Stimulated activated CD8-positive, alpha-beta memory T cell treated with anti-CD3 and anti-CD28 coated beads, Interleukin-4, amount 100 ng/mL, for 1 hour (primary cell): ENCODE results near the gene GAS2L3.
"Not testable (repeated sequence)": the region's sequence is repeated elsewhere in the genome, so short reads cannot be mapped to it uniquely, and the experiment has no call there.

Experiments used
- DNase-seq, 2 donors: peaks; one replicate each; pipeline ENCODE4 v3.0.0-alpha.2; 2020; ENCODE audit warnings: low read depth in 2 of 2, low spot score in 1 of 2

Gene GAS2L3

GRCh38 chr12:100573292-100574186, at the start of gene GAS2L3:
Gene GAS2L3, plus strand, starts transcription at chr12:100573684. Its CDS starts 21,221 bp downstream, at chr12:100594905.
- DNase-seq: no peak

DNA sequence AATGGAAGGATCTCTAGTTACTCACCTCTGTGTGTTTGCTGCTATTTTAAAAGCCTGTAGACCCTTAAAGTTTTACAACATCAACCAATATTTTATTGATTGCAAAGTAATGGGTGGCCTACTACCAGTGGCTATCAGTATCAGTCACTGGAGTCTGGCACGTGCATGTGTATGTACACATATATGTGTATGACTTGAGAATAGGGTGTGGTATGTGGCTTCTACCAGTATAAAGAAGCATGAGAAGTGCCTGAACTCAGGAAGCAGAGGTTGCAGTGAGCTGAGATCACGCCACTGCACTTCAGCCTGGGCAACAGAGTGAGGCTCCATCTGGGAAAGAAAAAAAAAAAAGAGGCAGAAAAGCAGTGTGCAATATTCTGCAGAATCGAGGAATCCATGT, 45.5 kb upstream of the GAS2L3 start:
- DNase-seq: no peak

DNA sequence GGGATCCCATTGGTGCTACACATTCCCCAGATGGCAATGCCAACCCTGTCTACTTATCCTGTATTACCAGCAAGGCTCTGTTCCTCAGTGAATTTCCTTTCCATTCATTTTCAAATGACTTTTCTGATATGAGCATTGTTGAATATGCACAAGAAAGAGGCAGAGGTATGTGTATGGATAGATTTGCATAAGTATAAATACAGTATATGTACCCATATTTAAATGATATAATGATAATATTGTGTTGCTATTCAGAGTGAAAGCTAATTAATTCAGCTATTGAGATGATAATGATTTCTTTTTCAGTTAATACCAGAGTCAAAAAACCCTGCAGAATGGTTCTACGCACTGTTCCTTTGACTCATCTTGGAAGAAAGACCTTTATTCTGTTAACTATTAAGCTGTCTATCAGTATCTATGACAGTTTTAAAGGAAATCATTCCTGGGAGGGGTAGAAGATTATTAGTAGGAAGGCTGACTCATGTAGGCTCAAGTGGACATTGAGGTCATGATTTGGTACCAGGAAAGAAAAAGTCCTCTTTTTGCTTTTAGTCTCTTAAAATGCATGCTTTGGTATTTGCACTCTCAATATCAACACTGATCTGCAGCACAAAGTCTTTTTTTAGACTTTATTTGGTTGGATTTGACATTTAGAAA, 44.9 kb upstream of the GAS2L3 start:
- no peak for DNase-seq

- DNase-seq: no peak
Measured at GRCh38 chr12:100529756-100530350, 43.6 kb upstream of the GAS2L3 start.

- DNase-seq: no peak
Measured at GRCh38 chr12:100533376-100533775, 40.1 kb upstream of the GAS2L3 start.

DNA sequence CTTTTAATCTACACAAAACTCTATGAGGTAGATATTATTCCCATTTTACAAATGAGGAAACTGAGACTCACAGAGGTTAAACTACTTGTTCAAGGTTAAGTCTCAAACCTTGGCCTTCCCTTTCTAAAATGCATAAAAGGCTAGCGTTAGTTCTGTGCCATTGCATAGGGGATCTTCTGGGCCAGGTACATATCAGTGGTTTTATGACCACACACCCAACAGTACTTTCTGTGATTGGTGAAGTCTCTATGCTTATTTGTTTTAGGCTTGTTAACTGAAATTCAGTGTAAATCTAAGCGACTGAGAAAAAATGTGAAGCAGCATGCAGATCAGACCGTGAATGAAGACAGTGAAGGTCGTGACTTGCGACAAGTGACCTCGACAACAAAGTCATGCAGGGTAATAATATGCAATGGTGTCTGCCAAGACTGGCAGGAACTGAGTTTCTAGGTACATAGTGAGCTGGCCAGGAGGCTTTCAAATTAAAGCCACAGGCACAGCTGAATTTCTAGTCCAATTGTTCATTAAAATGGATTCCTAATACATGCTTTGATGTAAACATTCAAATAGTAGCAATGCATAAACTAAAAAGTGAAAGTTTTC, 38.8 kb upstream of the GAS2L3 start:
- DNase-seq: no peak

DNA sequence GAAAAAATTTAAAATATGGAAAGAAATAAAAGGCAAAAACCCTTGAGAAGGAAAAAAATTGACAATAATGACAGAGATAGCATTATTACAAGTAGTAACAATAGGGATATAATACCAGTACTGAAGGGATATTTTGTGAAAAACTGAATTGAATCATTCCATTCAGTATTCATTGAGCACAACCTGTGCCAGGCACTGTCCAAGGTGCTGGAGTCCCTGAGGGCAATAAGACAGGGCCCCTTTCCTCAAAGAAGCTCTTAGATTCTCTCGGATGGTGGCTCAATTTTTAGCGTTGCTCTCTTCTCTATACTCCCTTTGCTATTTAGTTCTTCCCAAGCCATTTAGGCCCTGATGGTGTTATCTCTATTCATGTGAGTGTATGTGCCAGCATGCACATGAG, 34.3 kb upstream of the GAS2L3 start:
- DNase-seq: no peak

DNA sequence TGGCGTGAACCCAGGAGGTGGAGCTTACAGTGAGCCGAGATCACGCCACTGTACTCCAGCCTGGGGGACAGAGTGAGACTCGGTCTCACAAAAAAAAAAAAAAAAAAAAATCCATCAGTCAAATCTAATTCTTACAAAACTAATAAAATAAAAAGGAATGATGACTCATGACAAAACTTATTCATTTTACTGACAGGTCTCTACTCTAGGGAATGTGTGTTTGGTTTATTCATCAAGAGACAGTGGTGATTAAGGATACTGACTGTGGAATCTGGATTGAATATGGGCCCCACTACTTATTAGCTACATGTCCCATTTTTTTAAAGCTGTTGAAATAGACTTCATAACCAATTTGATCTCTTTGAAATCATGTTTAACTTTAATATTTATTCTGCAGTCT, 29.3 kb upstream of the GAS2L3 start:
- no peak for DNase-seq

DNA sequence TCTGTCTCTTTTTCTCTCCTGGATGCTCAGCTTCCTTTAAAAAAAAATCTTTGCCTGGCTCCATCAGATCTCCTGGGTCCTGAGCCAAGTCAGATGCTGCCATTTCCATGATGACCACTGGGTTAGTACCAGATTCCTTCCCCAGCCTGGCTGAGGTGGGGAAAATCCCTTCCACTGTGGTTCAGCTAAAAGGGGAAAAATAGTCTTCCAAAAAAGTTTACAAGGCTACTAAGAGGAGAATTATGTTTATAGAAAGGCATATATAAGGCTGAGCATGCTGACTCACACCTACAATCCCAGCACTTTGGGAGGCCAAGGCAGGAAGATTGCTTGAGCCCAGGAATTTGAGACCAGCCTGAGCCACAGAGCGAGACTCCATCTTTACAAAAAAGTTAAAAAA, 28.4 kb upstream of the GAS2L3 start:
- DNase-seq: no peak

DNA sequence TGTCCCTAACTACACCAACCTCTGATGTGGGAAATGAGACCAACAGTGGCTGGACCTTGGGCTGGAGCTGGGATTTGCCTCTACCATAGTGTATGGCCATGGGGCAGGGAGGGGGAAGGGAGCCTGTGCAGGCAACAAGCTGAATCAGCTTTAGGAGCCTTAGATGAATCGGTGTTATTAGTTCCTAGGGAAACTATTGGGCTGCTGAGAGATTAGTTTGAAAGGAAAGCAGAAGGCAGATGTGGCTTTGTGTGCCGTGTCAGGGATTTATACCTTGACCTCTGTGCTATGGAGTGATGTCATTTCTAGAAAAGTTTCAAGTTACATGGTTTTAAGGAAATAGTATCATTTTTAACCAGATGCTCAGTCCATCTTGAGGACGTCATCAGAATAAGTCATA, 19.5 kb upstream of the GAS2L3 start:
- no peak for DNase-seq

DNA sequence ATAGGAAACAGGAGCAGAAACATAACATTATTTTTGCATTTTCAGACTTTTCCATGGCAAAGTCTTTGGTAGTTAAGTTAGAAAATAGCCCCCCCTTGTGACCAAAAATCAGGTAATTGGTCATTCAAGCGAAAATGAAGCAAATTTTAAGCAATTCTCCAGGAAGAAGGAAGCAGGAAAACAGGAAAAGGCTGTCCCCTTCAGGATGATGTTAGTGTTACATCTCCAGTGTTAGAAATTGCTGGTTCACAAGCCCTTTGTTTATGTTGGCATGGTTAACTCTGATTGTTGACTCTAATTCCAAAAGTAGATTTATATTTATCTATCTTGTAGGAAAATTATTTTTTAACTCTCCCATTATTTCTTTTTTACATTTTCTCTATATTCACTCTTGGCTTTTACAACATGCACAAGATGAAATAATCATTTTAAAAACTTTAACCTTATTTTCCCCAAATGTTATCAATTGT, 18.8 kb upstream of the GAS2L3 start:
- no peak for DNase-seq

DNA sequence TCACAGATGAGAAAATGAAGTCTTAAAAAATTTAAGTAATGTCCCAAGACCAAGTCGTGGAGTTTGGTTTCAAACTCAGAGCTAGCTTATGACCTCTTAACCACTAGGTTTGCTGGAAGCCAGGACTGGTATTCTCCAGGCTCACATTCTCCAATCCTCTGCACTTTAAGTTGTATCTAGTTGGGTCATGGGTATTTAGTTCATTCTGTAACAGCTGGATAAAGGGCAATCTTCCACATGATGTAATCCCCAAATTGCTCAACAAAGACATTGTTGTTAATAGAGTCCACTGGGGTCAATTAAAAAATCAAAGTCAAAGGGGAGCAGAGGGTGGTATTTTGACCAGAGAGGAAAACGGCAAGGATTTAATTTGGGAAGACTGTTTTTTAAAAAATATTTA, 17.8 kb upstream of the GAS2L3 start:
- no peak for DNase-seq

DNA sequence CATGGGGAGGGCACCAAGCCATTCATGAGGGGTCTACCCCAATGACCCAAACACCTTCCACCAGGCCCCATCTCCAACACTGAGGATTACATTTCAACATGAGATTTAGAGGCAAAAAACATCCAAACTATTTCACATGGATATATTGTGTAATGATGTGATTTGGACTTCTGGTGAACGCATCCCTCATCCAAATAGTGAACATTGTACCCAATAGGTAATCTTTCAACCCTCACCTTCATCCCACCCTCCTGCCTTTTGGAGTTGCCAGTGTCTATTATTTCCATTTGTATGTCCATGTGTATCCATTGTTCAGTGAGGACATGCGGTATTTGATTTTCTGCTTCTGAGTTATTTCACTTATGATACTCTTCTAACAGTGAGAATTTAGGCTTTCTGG, 16.1 kb upstream of the GAS2L3 start:
- no peak for DNase-seq

- DNase-seq: not testable (repeated sequence)
Measured at GRCh38 chr12:100559261-100559660, 14.2 kb upstream of the GAS2L3 start.

DNA sequence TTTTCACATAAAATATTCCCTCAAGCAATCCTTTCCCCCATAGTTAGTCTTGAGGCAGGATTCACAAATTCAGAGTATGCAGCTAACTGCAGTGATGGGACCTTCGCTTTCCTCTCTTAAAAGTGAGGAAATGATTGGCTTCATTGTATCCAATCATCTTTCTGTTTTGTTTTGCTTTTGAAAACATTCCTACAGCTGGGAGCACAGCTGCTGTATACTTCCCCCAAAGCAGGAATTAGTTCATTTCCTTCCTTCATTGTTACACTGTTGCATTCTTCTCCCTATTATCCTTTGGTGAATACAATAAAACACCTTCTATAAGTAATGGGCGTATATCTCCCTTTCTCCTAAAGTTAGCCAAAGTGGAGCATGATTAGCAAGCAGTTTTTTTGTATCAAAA, 9.4 kb upstream of the GAS2L3 start:
- DNase-seq: no peak

DNA sequence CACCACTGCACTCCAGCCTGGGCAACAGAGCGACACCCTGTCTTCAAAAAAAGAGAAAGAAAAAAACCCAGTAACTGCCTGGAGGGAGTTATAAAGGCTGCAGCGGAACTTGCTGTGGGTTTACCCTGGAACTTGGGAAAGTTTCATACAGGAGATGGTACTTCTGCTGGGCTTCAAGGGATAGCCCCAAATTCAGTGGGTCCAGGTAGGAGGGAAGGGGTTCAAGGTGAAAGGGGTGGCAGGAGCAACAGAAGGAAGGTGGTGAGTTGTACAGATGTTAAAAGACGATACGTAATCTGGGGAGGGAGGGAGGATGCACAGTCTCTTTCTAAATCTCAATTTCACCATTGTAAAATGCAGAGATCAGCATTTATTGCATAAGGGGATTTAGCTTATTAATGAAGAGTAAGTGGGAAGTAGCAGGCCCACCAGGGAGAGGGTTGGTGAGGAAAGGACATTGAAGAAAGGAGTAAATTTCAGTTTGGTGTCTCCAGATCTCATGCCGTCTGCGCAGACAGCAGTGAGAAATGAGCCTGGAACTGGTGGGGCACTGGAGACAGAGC, 8.5 kb upstream of the GAS2L3 start:
- DNase-seq: no peak

GRCh38 chr12:100565987-100566545, 7.4 kb upstream of the GAS2L3 start:
- DNase-seq: no peak

GRCh38 chr12:100566887-100567637, 6.4 kb upstream of the GAS2L3 start:
- DNase-seq: no peak

- no peak for DNase-seq
Measured at GRCh38 chr12:100567945-100568344, 5.5 kb upstream of the GAS2L3 start.

DNA sequence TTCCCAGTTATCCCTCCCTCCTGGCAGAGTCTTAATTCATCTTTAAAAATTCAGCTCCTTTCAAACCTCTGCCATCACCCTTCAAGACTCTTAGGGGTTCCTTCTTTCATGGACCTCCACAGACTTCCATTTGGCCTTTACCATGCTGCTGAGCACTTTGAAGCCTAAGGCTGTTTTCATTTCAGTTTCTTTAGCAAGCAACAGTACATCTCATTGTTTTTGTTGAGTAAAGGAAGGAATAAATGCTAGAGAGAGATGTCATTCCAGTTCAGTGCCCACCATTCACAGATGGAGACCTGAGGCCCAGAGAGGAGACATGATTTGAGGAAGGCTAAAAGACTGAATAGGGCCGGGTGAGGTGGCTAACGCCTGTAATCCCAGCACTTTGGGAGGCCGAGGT, 1.3 kb upstream of the GAS2L3 start:
- DNase-seq: no peak
